Parathyroid adenoma (tissue), 2 donors: ENCODE measurements around the gene MINAR1.

Experiments
- H2AFZ ChIP-seq: fragments of 300-600 bp; sonication (generic); one replicate; pipeline ENCODE4 v1.7.0; 2017; ENCODE audit warnings: antibody characterized with exemption, mild to moderate bottlenecking
- H3K27ac ChIP-seq: fragments of 300-600 bp; sonication (generic); one replicate; pipeline ENCODE4 v1.7.0; 2017
- H3K27me3 ChIP-seq: fragments of 300-600 bp; sonication (generic); one replicate; pipeline ENCODE4 v1.7.0; 2017; ENCODE audit warnings: low read length; ENCODE audit not compliant: control insufficient read depth, insufficient read depth
- H3K36me3 ChIP-seq: fragments of 300-600 bp; sonication (generic); one replicate; pipeline ENCODE4 v1.7.0; 2017; ENCODE audit warnings: low read length; ENCODE audit not compliant: control insufficient read depth, insufficient read depth
- H3K4me1 ChIP-seq: fragments of 300-600 bp; sonication (generic); one replicate; pipeline ENCODE4 v1.7.0; 2017; ENCODE audit warnings: control low read depth
- H3K4me2 ChIP-seq: fragments of 300-600 bp; sonication (generic); one replicate; pipeline ENCODE4 v1.7.0; 2017; ENCODE audit warnings: low read length
- H3K4me3 ChIP-seq: fragments of 300-600 bp; sonication (generic); one replicate; pipeline ENCODE4 v1.7.0; 2017; ENCODE audit warnings: low read depth, low read length
- H3K79me2 ChIP-seq: fragments of 300-600 bp; sonication (generic); one replicate; pipeline ENCODE4 v1.7.0; 2017; ENCODE audit warnings: control low read depth
- H3K9ac ChIP-seq: fragments of 300-600 bp; sonication (generic); one replicate; pipeline ENCODE4 v1.7.0; 2017; ENCODE audit warnings: mild to moderate bottlenecking
- H3K9me3 ChIP-seq: fragments of 300-600 bp; sonication (generic); one replicate; pipeline ENCODE4 v1.7.0; 2017; ENCODE audit warnings: low read length; ENCODE audit not compliant: control insufficient read depth
- TF ChIP-seq, protein P1 (sequence below): fragments of 300-600 bp; sonication (generic); IDR thresholded peaks from one replicate; pipeline ENCODE4 v1.7.0; 2017; ENCODE audit warnings: antibody characterized with exemption, mild to moderate bottlenecking
- donor health status: primary hyperparathyroidism.

Gene MINAR1

DNA sequence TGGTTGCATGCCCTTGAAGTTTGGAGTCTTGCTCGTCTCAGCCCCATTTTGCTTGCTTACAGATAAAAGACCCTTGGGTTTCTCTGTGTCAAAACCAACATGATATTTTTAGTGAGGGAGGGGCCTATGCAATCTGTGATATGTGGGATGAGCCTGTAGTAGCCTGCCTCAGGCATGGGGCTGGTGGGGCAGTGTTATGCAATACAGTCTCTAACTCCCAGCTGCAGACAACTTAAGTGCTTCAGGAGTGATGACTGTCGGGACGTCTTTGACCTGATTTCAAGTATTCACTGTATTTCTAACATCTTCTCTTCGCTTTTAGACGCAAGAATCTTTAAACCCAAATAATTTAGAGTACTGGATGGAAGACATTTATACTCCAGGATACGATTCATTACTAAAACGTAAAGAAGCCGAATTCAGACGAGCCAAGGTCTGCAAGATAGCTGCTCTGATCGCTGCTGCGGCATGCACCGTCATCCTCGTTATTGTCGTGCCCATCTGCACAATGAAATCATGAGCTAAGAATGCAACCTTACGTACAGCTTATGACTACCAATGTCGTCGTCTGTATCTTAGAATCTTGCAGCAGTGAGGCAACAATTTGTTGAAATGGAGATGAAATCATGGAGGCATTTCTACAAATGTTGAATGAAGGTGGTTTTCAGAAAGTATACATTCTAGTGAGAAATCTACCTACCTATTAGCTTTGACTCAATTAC lies 35.9 kb downstream of the MINAR1 start:
- Histone ChIP-seq H3K79me2 (no peaks in the 10 kb centered on the region), H3K36me3 (no peaks in the 10 kb centered on the region)

DNA sequence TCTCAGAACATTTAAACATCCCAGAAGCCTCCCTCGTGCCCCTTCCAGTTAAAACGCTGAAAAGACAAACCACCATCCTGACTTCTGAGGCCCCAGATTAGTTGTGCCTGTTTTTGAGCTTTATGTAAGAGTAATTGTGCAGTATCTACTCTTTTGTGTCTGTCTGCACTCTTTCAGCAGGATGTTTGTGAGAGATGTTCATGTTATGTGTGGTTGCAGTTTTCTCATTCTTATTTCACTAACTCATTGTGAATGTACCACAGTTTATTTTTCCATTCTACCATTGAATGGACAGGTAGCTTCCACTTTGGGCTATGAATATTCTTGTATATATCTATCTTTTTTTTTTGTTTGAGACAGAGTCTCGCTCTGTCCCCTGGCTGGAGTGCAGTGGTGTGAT lies 40.3 kb downstream of the MINAR1 start:
- Histone ChIP-seq H3K9ac (no peak overlapping the region), H3K27me3 (no peaks in the 10 kb centered on the region), H3K4me2 (no peak overlapping the region), H3K4me3 (no peak overlapping the region), H3K79me2 (no peaks in the 10 kb centered on the region), H2AFZ (no peak overlapping the region), H3K9me3 (no peaks in the 10 kb centered on the region), H3K27ac (no peak overlapping the region), H3K4me1 (no peaks in the 10 kb centered on the region), H3K36me3 (no peaks in the 10 kb centered on the region)
- TF ChIP-seq, protein P1, sequence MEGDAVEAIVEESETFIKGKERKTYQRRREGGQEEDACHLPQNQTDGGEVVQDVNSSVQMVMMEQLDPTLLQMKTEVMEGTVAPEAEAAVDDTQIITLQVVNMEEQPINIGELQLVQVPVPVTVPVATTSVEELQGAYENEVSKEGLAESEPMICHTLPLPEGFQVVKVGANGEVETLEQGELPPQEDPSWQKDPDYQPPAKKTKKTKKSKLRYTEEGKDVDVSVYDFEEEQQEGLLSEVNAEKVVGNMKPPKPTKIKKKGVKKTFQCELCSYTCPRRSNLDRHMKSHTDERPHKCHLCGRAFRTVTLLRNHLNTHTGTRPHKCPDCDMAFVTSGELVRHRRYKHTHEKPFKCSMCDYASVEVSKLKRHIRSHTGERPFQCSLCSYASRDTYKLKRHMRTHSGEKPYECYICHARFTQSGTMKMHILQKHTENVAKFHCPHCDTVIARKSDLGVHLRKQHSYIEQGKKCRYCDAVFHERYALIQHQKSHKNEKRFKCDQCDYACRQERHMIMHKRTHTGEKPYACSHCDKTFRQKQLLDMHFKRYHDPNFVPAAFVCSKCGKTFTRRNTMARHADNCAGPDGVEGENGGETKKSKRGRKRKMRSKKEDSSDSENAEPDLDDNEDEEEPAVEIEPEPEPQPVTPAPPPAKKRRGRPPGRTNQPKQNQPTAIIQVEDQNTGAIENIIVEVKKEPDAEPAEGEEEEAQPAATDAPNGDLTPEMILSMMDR: no peak

More for the DNA sequence above, 35.9 kb downstream of the MINAR1 start:
- Histone ChIP-seq H3K9ac (no peak overlapping the region), H3K4me1 (no peaks in the 10 kb centered on the region), H3K27me3 (no peaks in the 10 kb centered on the region), H3K4me2 (no peak overlapping the region), H3K4me3 (no peak overlapping the region), H2AFZ (no peak overlapping the region), H3K27ac (no peak overlapping the region), H3K9me3 (no peaks in the 10 kb centered on the region)
- TF ChIP-seq, protein P1: no peak

DNA sequence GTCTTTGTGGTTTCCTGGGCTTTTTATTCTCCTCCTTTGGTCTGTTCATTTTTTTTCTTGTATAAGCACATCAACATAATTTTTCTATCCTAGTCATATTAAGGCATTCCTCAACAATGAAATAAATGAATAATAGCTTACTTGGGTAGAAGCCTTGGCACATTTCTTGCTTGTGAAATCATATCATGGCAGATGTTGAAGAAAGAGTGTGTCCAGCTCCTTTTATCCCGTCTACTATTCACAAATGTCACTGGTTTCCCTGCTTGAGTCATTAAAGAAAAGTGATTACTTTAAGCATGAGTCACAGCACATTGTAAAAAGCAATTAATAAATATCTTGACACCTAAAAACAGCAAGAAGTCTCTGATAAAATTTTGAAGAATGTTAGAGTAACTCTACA lies 42.1 kb downstream of the MINAR1 start:
- Histone ChIP-seq H3K36me3 (no peaks in the 10 kb centered on the region), H3K27me3 (no peaks in the 10 kb centered on the region), H3K9ac (no peak overlapping the region), H3K27ac (no peak overlapping the region), H2AFZ (no peak overlapping the region), H3K4me3 (no peak overlapping the region), H3K79me2 (no peaks in the 10 kb centered on the region), H3K4me1 (no peaks in the 10 kb centered on the region), H3K4me2 (no peak overlapping the region), H3K9me3 (no peaks in the 10 kb centered on the region)
- TF ChIP-seq, protein P1: no peak

DNA sequence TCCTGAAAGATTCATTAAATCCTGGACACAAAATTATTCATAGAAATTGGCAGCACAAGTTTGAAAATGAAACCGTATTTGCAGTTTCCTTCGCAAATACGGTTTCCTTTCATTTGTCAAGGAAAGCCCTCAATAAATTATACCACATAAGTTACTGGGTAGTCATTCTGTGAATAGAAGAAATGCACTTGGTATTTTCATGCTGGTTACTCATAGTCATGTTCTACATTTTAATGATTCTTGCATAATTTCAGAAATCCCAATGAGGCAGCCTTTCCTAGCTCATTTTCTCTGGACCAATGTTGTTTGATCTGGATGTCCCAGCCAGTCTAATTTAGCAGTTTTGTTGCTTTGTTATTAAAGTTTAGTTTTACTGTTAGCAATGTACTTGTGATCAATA lies 43.2 kb downstream of the MINAR1 start:
- TF ChIP-seq, protein P1: no peak
- H3K27me3 ChIP-seq: no peaks in the 10 kb centered on the region
- H3K4me1 ChIP-seq: no peaks in the 10 kb centered on the region

DNA sequence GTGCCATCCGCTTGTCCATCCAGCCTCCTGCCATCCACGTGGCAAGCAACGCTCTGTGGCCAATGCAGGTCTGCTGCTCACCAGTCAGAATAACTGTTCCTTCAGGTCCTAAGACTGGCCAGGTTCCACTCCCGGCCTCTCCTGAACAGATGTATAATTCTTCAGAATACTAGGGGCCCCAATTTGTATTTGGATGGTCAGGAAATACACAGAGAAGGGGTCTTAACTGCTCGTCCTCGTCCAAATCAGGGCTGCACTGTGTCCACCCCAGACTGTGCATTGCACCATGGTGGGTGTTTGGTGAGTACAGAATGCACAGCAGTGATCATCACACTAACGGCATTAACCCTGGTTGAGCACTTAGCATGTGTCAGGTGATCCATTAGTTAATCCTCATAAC lies 46.0 kb downstream of the MINAR1 start:
- H3K9ac ChIP-seq: no peak overlapping the region
- no peak overlapping the region for H2AFZ ChIP-seq
- H3K4me3 ChIP-seq: no peak overlapping the region
- no peak overlapping the region for H3K4me2 ChIP-seq
- no peaks in the 10 kb centered on the region for H3K9me3 ChIP-seq
- no peaks in the 10 kb centered on the region for H3K4me1 ChIP-seq
- no peaks in the 10 kb centered on the region for H3K79me2 ChIP-seq
- H3K27me3 ChIP-seq: no peaks in the 10 kb centered on the region
- H3K36me3 ChIP-seq: no peaks in the 10 kb centered on the region
- H3K27ac ChIP-seq: no peak overlapping the region
- TF ChIP-seq, protein P1: no peak

More for the DNA sequence above, 43.2 kb downstream of the MINAR1 start:
- Histone ChIP-seq H3K36me3 (no peaks in the 10 kb centered on the region), H3K4me3 (no peak overlapping the region), H3K79me2 (no peaks in the 10 kb centered on the region), H2AFZ (no peak overlapping the region), H3K27ac (no peak overlapping the region), H3K9me3 (no peaks in the 10 kb centered on the region), H3K9ac (no peak overlapping the region), H3K4me2 (no peak overlapping the region)
